Duodenal mucosa (tissue), 2 donors: ENCODE results near the gene NUDT15.
A peak's percentile ranks its signal among the peaks of the same experiment; 100 is the strongest.
"Not testable (repeated sequence)": the region's sequence is repeated elsewhere in the genome, so short reads cannot be mapped to it uniquely, and the experiment has no call there.

Experiments
- H3K27ac ChIP-seq: one replicate; pipeline ENCODE4 v1.7.0; 2013; ENCODE audit warnings: low read depth, low read length
- H3K27me3 ChIP-seq, 2 donors: one replicate each; pipeline ENCODE4 v1.7.0; 2013; ENCODE audit warnings: low read length in 2 of 2, control low read depth in 1 of 2; ENCODE audit not compliant: insufficient read depth in 2 of 2, control insufficient read depth in 1 of 2
- H3K36me3 ChIP-seq, 2 donors: one replicate each; pipeline ENCODE4 v1.7.0; 2013; ENCODE audit warnings: low read length in 2 of 2, control low read depth in 1 of 2; ENCODE audit not compliant: insufficient read depth in 2 of 2, control insufficient read depth in 1 of 2
- H3K4me1 ChIP-seq, 2 donors: one replicate each; pipeline ENCODE4 v1.7.0; 2013; ENCODE audit warnings: low read length in 2 of 2, control low read depth in 1 of 2; ENCODE audit not compliant: insufficient read depth in 2 of 2, control insufficient read depth in 1 of 2
- H3K4me3 ChIP-seq, 2 donors: one replicate each; pipeline ENCODE4 v1.7.0; 2013; ENCODE audit warnings: low read length in 2 of 2, low read depth in 1 of 2
- H3K9ac ChIP-seq, 2 donors: one replicate each; pipeline ENCODE4 v1.7.0; 2013; ENCODE audit warnings: low read length in 2 of 2, low read depth in 1 of 2
- H3K9me3 ChIP-seq, 2 donors: one replicate each; pipeline ENCODE4 v1.7.0; 2013; ENCODE audit warnings: low read length in 2 of 2, control low read depth in 1 of 2; ENCODE audit not compliant: control insufficient read depth in 1 of 2

The NUDT15 gene

GRCh38 chr13:48037346-48038173 is at the start of gene NUDT15:
Gene NUDT15, plus strand, starts transcription at chr13:48037726. Its CDS starts 21 bp downstream, at chr13:48037747.
- H3K9me3 ChIP-seq, result peaks cover 2 to 3% of the 10 kb centered on the region in 2 donors
- H3K27ac ChIP-seq, result peak within 1 kb of the TSS; percentile 96
- peaks cover 23 to 27% of the 10 kb centered on the region in 2 donors for H3K4me1 ChIP-seq
- peaks cover 2 to 14% of the 10 kb centered on the region in 2 donors for H3K36me3 ChIP-seq
- peak within 1 kb of the TSS; percentile 81 to 85 for H3K4me3 ChIP-seq
- H3K27me3 ChIP-seq, result no peaks in the 10 kb centered on the region
- peak within 1 kb of the TSS; percentile 62 to 90 for H3K9ac ChIP-seq

- Histone ChIP-seq H3K36me3 (peaks cover 16 to 44% of the 10 kb centered on the region in 2 donors), H3K27ac (no peak overlapping the region), H3K4me3 (peak overlapping the region in 1 of 2 donors; percentile 9), H3K9ac (no peak overlapping the region), H3K27me3 (no peaks in the 10 kb centered on the region), H3K9me3 (no peaks in the 10 kb centered on the region), H3K4me1 (peaks cover 14 to 16% of the 10 kb centered on the region in 2 donors)
Observed at GRCh38 chr13:47990427-47990826, 47.1 kb upstream of the NUDT15 start.

DNA sequence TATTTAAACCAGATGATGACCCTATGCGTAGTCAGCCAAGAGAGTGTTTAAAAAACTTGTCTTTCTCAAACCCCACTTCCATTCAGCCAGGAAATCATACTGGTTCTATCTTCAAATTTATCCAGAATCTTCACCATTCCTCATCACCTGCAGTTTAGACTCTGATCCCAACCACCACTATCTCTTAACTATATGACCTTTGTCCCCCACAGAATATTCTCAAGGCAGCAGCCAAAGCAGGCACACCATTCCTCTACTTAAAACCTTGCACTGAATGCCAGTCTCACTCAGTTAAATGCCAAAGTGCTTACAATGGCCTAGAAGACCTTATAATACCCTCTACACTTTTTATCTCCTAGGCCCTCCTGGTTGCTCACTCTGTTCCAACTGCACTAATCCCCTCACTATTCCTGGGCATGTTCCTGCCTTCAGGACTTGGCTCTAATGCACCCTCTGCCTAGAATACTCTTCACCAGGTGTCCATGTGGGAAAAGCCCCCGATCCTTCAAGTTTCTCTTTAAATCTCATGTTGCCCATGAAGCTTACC is 46.5 kb upstream of the NUDT15 start:
- peaks cover 16 to 38% of the 10 kb centered on the region in 2 donors for H3K36me3 ChIP-seq
- H3K9me3 ChIP-seq, result no peaks in the 10 kb centered on the region
- no peak overlapping the region for H3K27ac ChIP-seq
- H3K4me1 ChIP-seq, result peaks cover 14 to 16% of the 10 kb centered on the region in 2 donors
- H3K27me3 ChIP-seq, result no peaks in the 10 kb centered on the region
- H3K9ac ChIP-seq, result no peak overlapping the region
- H3K4me3 ChIP-seq, result peak overlapping the region in 1 of 2 donors; percentile 9

DNA sequence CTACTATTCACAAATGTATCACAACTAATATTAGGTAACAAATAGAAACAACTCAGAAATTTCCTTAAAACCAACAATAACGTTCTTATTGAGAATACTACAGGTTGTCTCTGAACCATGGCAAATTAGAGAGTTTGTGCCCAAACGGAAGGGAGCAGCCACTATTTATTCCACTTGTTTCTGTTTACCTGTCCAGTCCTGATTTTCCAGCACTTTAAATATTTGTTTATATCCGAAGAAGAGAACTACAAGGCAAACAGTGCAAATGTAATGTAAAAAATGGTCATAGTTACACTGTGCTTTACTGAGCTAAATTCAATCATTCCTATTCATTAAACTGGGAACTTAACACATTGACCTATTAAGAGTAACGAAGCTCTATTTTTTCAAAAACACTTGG is 45.7 kb upstream of the NUDT15 start:
- H3K36me3 ChIP-seq, result peaks cover 11 to 34% of the 10 kb centered on the region in 2 donors
- H3K4me3 ChIP-seq, result no peak overlapping the region
- no peaks in the 10 kb centered on the region for H3K27me3 ChIP-seq
- H3K9me3 ChIP-seq, result no peaks in the 10 kb centered on the region
- H3K4me1 ChIP-seq, result peaks cover 14 to 16% of the 10 kb centered on the region in 2 donors
- no peak overlapping the region for H3K9ac ChIP-seq
- no peak overlapping the region for H3K27ac ChIP-seq

DNA sequence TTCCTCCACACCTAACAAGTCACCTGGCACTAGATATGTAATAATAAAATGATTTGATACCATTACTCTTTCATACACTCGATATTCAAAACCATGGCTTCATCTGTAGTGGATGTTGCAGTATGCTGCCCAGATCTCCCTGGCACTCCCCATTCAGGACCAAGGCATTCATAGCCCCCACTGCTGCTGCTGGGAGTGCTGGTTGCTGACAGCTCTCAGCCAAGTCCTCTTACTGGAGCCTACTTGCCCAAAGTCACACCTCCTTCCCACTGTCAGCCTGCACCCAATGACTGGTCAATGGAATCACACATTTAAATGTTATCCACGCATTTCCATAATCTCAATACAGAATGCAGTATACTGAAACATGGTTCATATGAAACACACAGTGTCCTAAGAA is 40.1 kb upstream of the NUDT15 start:
- Histone ChIP-seq H3K9ac (no peak overlapping the region), H3K27ac (no peak overlapping the region), H3K4me3 (no peak overlapping the region), H3K36me3 (peaks cover 0 to 16% of the 10 kb centered on the region in 2 donors), H3K27me3 (no peaks in the 10 kb centered on the region), H3K9me3 (no peaks in the 10 kb centered on the region), H3K4me1 (peaks cover 6 to 10% of the 10 kb centered on the region in 2 donors)

DNA sequence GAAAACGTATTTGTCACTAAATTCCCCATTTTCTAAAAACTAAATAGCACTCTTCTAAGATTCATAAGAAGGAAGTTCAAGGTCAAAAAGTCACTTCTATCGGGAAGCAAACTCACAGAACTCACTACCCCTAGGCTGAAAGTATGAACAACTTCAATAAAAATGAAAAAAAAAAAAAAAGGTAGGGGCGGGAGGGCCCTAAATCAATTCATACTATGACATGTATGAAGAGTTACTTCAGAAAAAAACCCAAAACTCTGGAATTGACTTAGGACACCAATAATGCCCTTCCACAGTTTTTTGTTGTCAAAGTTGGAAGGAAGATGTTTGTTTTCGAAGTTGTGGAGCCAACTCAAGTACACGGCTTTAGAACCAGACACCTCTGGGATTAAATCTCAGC is 37.6 kb upstream of the NUDT15 start:
- H3K36me3 ChIP-seq, result peaks cover 0 to 7% of the 10 kb centered on the region in 2 donors
- no peak overlapping the region for H3K27ac ChIP-seq
- no peaks in the 10 kb centered on the region for H3K27me3 ChIP-seq
- no peaks in the 10 kb centered on the region for H3K9me3 ChIP-seq
- peak overlapping the region; percentile 88 to 99 for H3K9ac ChIP-seq
- peaks cover 6 to 10% of the 10 kb centered on the region in 2 donors for H3K4me1 ChIP-seq
- peak overlapping the region; percentile 84 to 99 for H3K4me3 ChIP-seq

DNA sequence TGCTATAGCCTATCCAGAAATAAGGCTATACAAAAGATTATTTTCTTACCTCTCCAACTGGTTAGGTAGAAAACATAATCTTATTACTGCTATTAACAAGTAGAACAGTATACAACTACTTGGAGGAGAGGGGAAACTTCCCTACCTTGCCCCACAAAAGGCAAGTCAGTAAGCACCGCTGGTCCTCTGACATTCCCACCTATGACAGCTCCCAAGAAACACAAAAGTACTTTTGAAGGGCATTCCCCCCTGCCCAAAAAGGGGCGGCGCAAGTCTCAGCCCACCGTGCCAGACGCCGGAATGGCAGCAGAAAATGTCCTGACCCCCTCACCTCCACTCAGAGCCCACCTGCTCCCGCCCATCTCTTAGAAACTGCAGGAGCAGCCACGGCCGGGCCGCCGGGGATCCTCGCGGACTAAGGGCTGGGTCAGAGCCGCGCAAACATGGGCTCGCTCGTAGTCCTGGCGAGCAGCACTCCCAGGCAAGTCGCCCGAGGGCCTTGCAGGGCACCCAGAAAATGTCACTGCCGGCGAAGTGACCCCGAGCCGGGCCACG is 36.9 kb upstream of the NUDT15 start:
- peaks cover 0 to 7% of the 10 kb centered on the region in 2 donors for H3K36me3 ChIP-seq
- peak overlapping the region; percentile 53 for H3K27ac ChIP-seq
- H3K4me1 ChIP-seq, result peaks cover 6 to 10% of the 10 kb centered on the region in 2 donors
- peak overlapping the region; percentile 84 to 99 for H3K4me3 ChIP-seq
- no peaks in the 10 kb centered on the region for H3K27me3 ChIP-seq
- H3K9ac ChIP-seq, result peak overlapping the region; percentile 88 to 99
- H3K9me3 ChIP-seq, result no peaks in the 10 kb centered on the region

DNA sequence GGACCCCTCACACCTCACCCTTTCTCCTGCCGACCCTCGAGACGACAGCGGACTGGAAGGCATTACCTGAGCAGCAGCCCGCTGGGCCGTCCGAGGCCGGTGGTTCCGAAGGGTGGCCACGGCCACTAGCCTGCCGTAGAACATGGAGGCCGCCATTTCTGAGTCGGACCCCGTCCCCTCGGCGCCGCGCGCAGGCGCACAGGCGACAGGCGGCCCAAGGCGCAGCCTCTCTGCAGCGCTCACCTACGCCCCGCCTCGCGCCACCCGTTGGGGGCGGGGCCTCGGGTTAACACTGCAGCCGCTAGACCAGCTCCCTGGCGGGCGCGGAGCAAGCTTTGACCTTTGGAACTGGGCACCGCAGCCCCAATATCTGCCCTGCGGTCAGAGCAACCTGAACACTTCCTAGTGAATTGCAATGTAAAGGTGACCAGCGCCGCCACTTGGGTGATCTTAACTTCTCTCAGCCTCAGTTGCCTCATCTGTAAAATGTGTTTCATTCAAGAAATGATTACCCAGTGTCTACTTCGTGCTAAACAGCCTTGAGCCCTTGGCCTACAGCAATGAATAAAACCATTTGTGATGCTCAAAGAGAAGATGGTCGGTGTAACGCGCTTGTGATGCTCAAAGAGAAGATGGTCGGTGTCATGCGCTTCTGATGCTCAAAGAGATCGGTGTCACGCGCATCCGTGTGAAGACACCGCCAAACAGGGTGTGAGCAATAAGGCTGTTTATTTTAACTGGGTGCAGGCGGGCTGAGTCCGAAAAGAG is 36.2 kb upstream of the NUDT15 start, which contains the start of gene SUCLA2:
Gene SUCLA2, minus strand, starts transcription at position 160 of the 768 bp plus-strand sequence. Its CDS starts 4 bp downstream, at position 156.
- H3K9ac ChIP-seq, result peak within 1 kb of the TSS; percentile 88 to 99
- H3K4me1 ChIP-seq, result peaks cover 6 to 10% of the 10 kb centered on the region in 2 donors
- no peaks in the 10 kb centered on the region for H3K9me3 ChIP-seq
- no peaks in the 10 kb centered on the region for H3K27me3 ChIP-seq
- H3K27ac ChIP-seq, result peak within 1 kb of the TSS; percentile 53
- H3K36me3 ChIP-seq, result peaks cover 0 to 5% of the 10 kb centered on the region in 2 donors
- peak within 1 kb of the TSS; percentile 84 to 99 for H3K4me3 ChIP-seq

- peak overlapping the region in 1 of 2 donors; percentile 84 for H3K4me3 ChIP-seq
- not testable (repeated sequence) for H3K27ac ChIP-seq, H3K9ac ChIP-seq
Observed at GRCh38 chr13:48001999-48002398, 35.5 kb upstream of the NUDT15 start.

More at GRCh38 chr13:48001999-48002398, 35.5 kb upstream of the NUDT15 start:
- not testable (repeated sequence) for H3K9me3 ChIP-seq, H3K4me1 ChIP-seq, H3K27me3 ChIP-seq, H3K36me3 ChIP-seq
